Neural crest cell (in vitro differentiated cells): Measurements from ENCODE around the gene SORL1-AS1.

Experiments used
- DNase-seq: peaks from one replicate; pipeline ENCODE4 v3.0.0; 2021; ENCODE audit warnings: low read depth, mixed read lengths, low spot score
- H3K27ac Mint-ChIP-seq: one replicate; pipeline ENCODE4 v1.8.0; 2021; ENCODE audit warnings: mild to moderate bottlenecking, mixed read lengths; ENCODE audit not compliant: unreplicated experiment
- H3K27me3 Mint-ChIP-seq: 2 replicates; pipeline ENCODE4 v1.8.0; 2021; ENCODE audit warnings: low read depth, mild to moderate bottlenecking, mixed read lengths
- H3K36me3 Mint-ChIP-seq: 2 replicates; pipeline ENCODE4 v1.8.0; 2021; ENCODE audit warnings: low read depth, mild to moderate bottlenecking, mixed read lengths
- H3K4me1 Mint-ChIP-seq: 2 replicates; pipeline ENCODE4 v1.8.0; 2021; ENCODE audit warnings: mixed read lengths
- H3K4me3 Mint-ChIP-seq: one replicate; pipeline ENCODE4 v1.8.0; 2021; ENCODE audit warnings: mild to moderate bottlenecking, mixed read lengths
- H3K9me3 Mint-ChIP-seq: 2 replicates; pipeline ENCODE4 v1.8.0; 2021; ENCODE audit warnings: mixed read lengths
- CTCF ChIP-seq: fragments of 200-600 bp; sonication (generic); conservative IDR thresholded peaks from 2 replicates; pipeline ENCODE4 v1.5.0; 2021; ENCODE audit warnings: antibody characterized with exemption, mild to moderate bottlenecking

The SORL1-AS1 gene

GRCh38 chr11:121418625-121419114 is 34.1 kb downstream of the SORL1-AS1 start:
- H3K9me3 Mint-ChIP-seq, result no peaks in the 10 kb centered on the region
- no peak for TF ChIP-seq CTCF
- peaks cover 5% of the 10 kb centered on the region for H3K4me1 Mint-ChIP-seq
- no peak overlapping the region for H3K27ac Mint-ChIP-seq
- no peak for DNase-seq
- H3K27me3 Mint-ChIP-seq, result no peaks in the 10 kb centered on the region
- no peak overlapping the region for H3K4me3 Mint-ChIP-seq
- no peaks in the 10 kb centered on the region for H3K36me3 Mint-ChIP-seq

GRCh38 chr11:121417607-121418006 is 35.2 kb downstream of the SORL1-AS1 start:
- H3K36me3 Mint-ChIP-seq, result no peaks in the 10 kb centered on the region
- H3K27me3 Mint-ChIP-seq, result no peaks in the 10 kb centered on the region
- no peak overlapping the region for H3K27ac Mint-ChIP-seq
- no peak overlapping the region for H3K4me3 Mint-ChIP-seq
- H3K9me3 Mint-ChIP-seq, result no peaks in the 10 kb centered on the region
- no peak for DNase-seq
- TF ChIP-seq CTCF, result no peak
- peaks cover 5% of the 10 kb centered on the region for H3K4me1 Mint-ChIP-seq

GRCh38 chr11:121417055-121417551 is 35.7 kb downstream of the SORL1-AS1 start:
- no peaks in the 10 kb centered on the region for H3K36me3 Mint-ChIP-seq
- no peaks in the 10 kb centered on the region for H3K27me3 Mint-ChIP-seq
- peak overlapping the region; percentile 38 for H3K27ac Mint-ChIP-seq
- peaks cover 5% of the 10 kb centered on the region for H3K4me1 Mint-ChIP-seq
- no peaks in the 10 kb centered on the region for H3K9me3 Mint-ChIP-seq
- no peak for TF ChIP-seq CTCF
- no peak for DNase-seq
- no peak overlapping the region for H3K4me3 Mint-ChIP-seq

GRCh38 chr11:121415856-121416255 is 36.9 kb downstream of the SORL1-AS1 start:
- Mint-ChIP-seq H3K4me1 (peaks cover 5% of the 10 kb centered on the region), H3K36me3 (no peaks in the 10 kb centered on the region), H3K9me3 (no peaks in the 10 kb centered on the region)

GRCh38 chr11:121414141-121414913 is 38.4 kb downstream of the SORL1-AS1 start:
- no peak for TF ChIP-seq CTCF
- H3K4me1 Mint-ChIP-seq, result peaks cover 5% of the 10 kb centered on the region
- H3K4me3 Mint-ChIP-seq, result no peak overlapping the region
- DNase-seq, result no peak
- no peak overlapping the region for H3K27ac Mint-ChIP-seq
- no peaks in the 10 kb centered on the region for H3K27me3 Mint-ChIP-seq
- H3K36me3 Mint-ChIP-seq, result no peaks in the 10 kb centered on the region
- no peaks in the 10 kb centered on the region for H3K9me3 Mint-ChIP-seq

More at GRCh38 chr11:121415856-121416255, 36.9 kb downstream of the SORL1-AS1 start:
- TF ChIP-seq CTCF, result no peak
- Mint-ChIP-seq H3K27ac (no peak overlapping the region), H3K4me3 (no peak overlapping the region), H3K27me3 (no peaks in the 10 kb centered on the region)
- no peak for DNase-seq
